IPS-18c (cell line): ENCODE results near the gene TMEM106B.
"Not testable (repeated sequence)": the region's sequence is repeated elsewhere in the genome, so short reads cannot be mapped to it uniquely, and the experiment has no call there.

ENCODE experiments used
- H3K4me3 ChIP-seq: 2 replicates; pipeline ENCODE4 v1.7.0; 2013; ENCODE audit warnings: low read depth, mild to moderate bottlenecking, low read length, moderate library complexity; ENCODE audit not compliant: insufficient read depth
- H3K9me3 ChIP-seq: one replicate; pipeline ENCODE4 v1.6.1; 2013; ENCODE audit warnings: mild to moderate bottlenecking, low read length, moderate library complexity; ENCODE audit not compliant: control insufficient read depth, insufficient read depth

TMEM106B gene

GRCh38 chr7:12211054-12211710 lies at the start of gene TMEM106B:
TMEM106B (plus strand) TSS chr7:12211294; CDS start chr7:12214811, 3,517 bp downstream.
- Histone ChIP-seq H3K4me3 (peak within 1 kb of the TSS; percentile 85), H3K9me3 (no peaks in the 10 kb centered on the region)

GRCh38 chr7:12162415-12163113 lies 48.5 kb upstream of the TMEM106B start:
- H3K9me3 ChIP-seq = no peaks in the 10 kb centered on the region
- H3K4me3 ChIP-seq = no peak overlapping the region

GRCh38 chr7:12168065-12168464 lies 43.0 kb upstream of the TMEM106B start:
- H3K4me3 ChIP-seq, H3K9me3 ChIP-seq: not testable (repeated sequence)

- not testable (repeated sequence) for H3K9me3 ChIP-seq, H3K4me3 ChIP-seq
Measured at GRCh38 chr7:12169981-12170820, 40.9 kb upstream of the TMEM106B start.

- H3K9me3 ChIP-seq = no peaks in the 10 kb centered on the region
- no peak overlapping the region for H3K4me3 ChIP-seq
Measured at GRCh38 chr7:12173671-12174070, 37.4 kb upstream of the TMEM106B start.

GRCh38 chr7:12174931-12175330 lies 36.2 kb upstream of the TMEM106B start:
- Histone ChIP-seq H3K4me3 (no peak overlapping the region), H3K9me3 (no peaks in the 10 kb centered on the region)

GRCh38 chr7:12178317-12178716 lies 32.8 kb upstream of the TMEM106B start:
- H3K4me3 ChIP-seq = no peak overlapping the region
- no peaks in the 10 kb centered on the region for H3K9me3 ChIP-seq

- Histone ChIP-seq H3K9me3 (no peaks in the 10 kb centered on the region), H3K4me3 (no peak overlapping the region)
Measured at GRCh38 chr7:12194426-12194825, 16.7 kb upstream of the TMEM106B start.

- Histone ChIP-seq H3K9me3 (no peaks in the 10 kb centered on the region), H3K4me3 (no peak overlapping the region)
Measured at GRCh38 chr7:12196386-12196785, 14.7 kb upstream of the TMEM106B start.

GRCh38 chr7:12199363-12199762 lies 11.7 kb upstream of the TMEM106B start:
- no peak overlapping the region for H3K4me3 ChIP-seq

GRCh38 chr7:12207046-12207445 lies 4.0 kb upstream of the TMEM106B start:
- no peak overlapping the region for H3K4me3 ChIP-seq
- H3K9me3 ChIP-seq = no peaks in the 10 kb centered on the region

More at GRCh38 chr7:12199363-12199762, 11.7 kb upstream of the TMEM106B start:
- no peaks in the 10 kb centered on the region for H3K9me3 ChIP-seq

GRCh38 chr7:12209221-12209620 lies 1.9 kb upstream of the TMEM106B start:
- Histone ChIP-seq H3K9me3 (no peaks in the 10 kb centered on the region), H3K4me3 (no peak overlapping the region)

- no peaks in the 10 kb centered on the region for H3K9me3 ChIP-seq
- H3K4me3 ChIP-seq = peak overlapping the region; percentile 85
Measured at GRCh38 chr7:12210179-12211053, 678 bp upstream of the TMEM106B start.

GRCh38 chr7:12211711-12212485 lies 804 bp downstream of the TMEM106B start:
- H3K4me3 ChIP-seq = peak overlapping the region; percentile 85
- no peaks in the 10 kb centered on the region for H3K9me3 ChIP-seq

- Histone ChIP-seq H3K4me3 (no peak overlapping the region), H3K9me3 (no peaks in the 10 kb centered on the region)
Measured at GRCh38 chr7:12217311-12217710, 6.2 kb downstream of the TMEM106B start.

- H3K4me3 ChIP-seq = no peak overlapping the region
Measured at GRCh38 chr7:12220389-12221046, 9.4 kb downstream of the TMEM106B start.

More at GRCh38 chr7:12220389-12221046, 9.4 kb downstream of the TMEM106B start:
- no peaks in the 10 kb centered on the region for H3K9me3 ChIP-seq
